Astrocyte of the spinal cord (primary cell): Measurements from ENCODE around the gene CROT.

ENCODE experiments used
- DNase-seq: peaks from one replicate; pipeline ENCODE4 v3.0.0; 2011; ENCODE audit warnings: low read depth, low spot score
- H3K4me3 ChIP-seq: 2 replicates; pipeline ENCODE4 v1.5.1; 2011; ENCODE audit warnings: low read depth, mild to moderate bottlenecking, low read length, moderate library complexity
- CTCF ChIP-seq: IDR thresholded peaks from 2 replicates; pipeline ENCODE4 v1.5.1; 2012; ENCODE audit warnings: low read depth, mild to moderate bottlenecking, low read length, inconsistent platforms
- in situ Hi-C: cut with HindIII; loops from 2 replicates; pipeline ENCODE4 v1.10.0; 2017; ENCODE audit warnings: low sequenced_read_pairs

CROT gene

GRCh38 chr7:87330316-87330715 is 15.1 kb upstream of the CROT start:
- no peak for TF ChIP-seq CTCF
- in situ Hi-C loops = no loop called here
- no peak for DNase-seq
- no peak overlapping the region for H3K4me3 ChIP-seq

GRCh38 chr7:87330942-87331341 is 14.5 kb upstream of the CROT start:
- DNase-seq = no peak
- no peak overlapping the region for H3K4me3 ChIP-seq
- TF ChIP-seq CTCF = no peak
- in situ Hi-C loops = no loop called here

GRCh38 chr7:87331687-87332252 is 13.7 kb upstream of the CROT start:
- in situ Hi-C loops = no loop called here
- TF ChIP-seq CTCF = no peak
- no peak for DNase-seq
- H3K4me3 ChIP-seq = no peak overlapping the region

- no peak for DNase-seq
- H3K4me3 ChIP-seq = no peak overlapping the region
- no peak for TF ChIP-seq CTCF
- in situ Hi-C loops = no loop called here
These were observed 13.1 kb upstream of the CROT start for GRCh38 chr7:87332321-87332720.

GRCh38 chr7:87336136-87336535 is 9.3 kb upstream of the CROT start:
- TF ChIP-seq CTCF = no peak
- H3K4me3 ChIP-seq = no peak overlapping the region
- DNase-seq = no peak
- in situ Hi-C loops = no loop called here

GRCh38 chr7:87337331-87337730 is 8.1 kb upstream of the CROT start:
- in situ Hi-C loops = no loop called here
- H3K4me3 ChIP-seq = no peak overlapping the region
- no peak for TF ChIP-seq CTCF
- no peak for DNase-seq
